HL-60/S4 (cell line): ENCODE results near the gene BTBD10.

Source experiments
- in situ Hi-C: fragments of 300-500 bp; cut with MboI; formaldehyde crosslinking; loops from 2 replicates; pipeline ENCODE4 v1.14.3; 2022; ENCODE audit warnings: low sequenced_read_pairs

BTBD10 gene

DNA sequence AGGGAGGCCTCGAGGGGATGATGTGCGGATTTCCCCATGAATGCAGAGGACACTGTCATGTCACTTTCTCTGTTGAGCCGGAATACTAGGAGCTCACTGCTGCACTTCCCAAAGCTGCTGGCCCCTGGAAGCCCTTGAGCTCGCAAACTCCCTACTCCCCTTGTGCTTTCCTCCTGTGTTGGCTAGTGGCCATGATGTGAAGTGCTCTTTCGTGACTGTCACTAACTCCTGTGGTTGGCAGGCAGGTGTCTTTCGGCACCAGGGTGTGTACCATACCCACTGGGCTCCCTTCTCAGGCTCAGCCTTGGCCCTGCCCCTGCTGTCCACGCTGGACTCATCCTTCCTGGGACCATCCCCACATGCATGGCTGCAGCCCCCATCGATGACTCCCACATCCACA lies 86.2 kb downstream of the BTBD10 start:
- in situ Hi-C loops, result no loop called here

GRCh38 chr11:13376402-13376801 lies 86.6 kb downstream of the BTBD10 start:
- in situ Hi-C loops, result no loop called here

GRCh38 chr11:13375798-13376197 lies 87.2 kb downstream of the BTBD10 start:
- in situ Hi-C loops, result no loop called here

- in situ Hi-C loops, result no loop called here
Observed at GRCh38 chr11:13373216-13373615, 89.8 kb downstream of the BTBD10 start.

DNA sequence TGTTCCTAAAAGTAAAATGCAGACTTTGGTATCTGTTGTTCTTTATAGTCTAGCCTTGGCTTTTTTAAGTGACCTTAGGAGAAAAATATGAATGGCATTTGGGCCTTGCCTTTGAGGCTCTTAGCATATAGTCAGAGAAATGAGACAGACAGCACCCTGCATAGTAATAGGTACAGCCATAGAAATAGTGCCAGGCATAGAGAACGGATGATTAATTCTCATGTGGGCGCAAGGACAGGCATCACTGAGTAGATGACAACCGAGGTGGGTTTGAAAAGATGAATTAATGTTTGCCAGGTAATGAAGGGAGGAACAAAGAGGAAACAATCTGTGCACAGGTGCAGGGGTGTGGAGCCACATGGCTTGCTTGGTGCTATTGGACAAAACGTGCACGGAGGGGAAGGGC lies 95.0 kb downstream of the BTBD10 start:
- in situ Hi-C loops, result no loop called here

DNA sequence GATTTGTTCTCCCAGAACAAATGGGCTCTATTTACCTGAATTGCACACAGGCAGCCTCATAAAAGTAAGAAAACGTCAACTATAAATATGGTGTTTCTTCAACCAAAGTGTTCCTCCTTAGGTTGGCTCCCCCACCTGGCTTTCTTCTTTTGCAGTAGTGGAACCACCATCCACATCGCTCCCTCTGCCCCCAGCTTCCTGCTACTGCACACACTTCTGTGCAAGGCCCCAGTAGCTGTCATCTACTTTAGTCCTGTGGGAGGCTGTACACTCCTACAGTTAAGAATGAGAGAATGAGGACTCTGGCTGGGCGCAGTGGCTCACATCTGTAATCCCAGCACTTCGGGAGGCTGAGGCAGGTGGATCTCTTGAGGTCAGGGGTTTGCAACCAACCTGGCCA lies 95.9 kb downstream of the BTBD10 start:
- in situ Hi-C loops, result no loop called here

- in situ Hi-C loops, result no loop called here
Observed at GRCh38 chr11:13366266-13367026, 96.6 kb downstream of the BTBD10 start.

GRCh38 chr11:13364388-13364787 lies 98.6 kb downstream of the BTBD10 start:
- in situ Hi-C loops, result no loop called here

DNA sequence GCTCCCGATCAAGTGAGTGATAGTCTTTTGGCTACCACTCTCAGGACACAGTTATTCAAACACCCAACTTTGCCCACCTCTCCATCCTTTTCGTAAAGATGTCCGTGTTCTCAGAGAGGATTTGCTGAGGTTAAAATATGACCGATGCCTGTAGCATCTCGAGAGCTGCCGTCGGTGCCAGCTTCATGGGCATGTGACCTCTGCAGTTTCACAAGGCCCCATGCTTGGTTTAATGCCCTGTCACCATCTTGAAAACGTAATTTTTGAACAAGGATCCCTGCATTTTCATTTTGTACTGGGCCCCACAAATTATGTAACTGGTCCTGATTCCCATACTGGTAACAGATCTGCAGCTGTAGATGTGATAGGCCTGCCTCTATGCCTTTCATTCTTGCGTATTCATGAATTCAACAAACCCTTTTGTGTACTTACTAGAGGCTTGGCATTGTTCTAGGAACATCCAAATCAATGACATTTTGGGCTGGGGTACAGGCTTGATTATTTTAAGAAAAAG lies 100.4 kb downstream of the BTBD10 start:
- in situ Hi-C loops, result no loop called here

DNA sequence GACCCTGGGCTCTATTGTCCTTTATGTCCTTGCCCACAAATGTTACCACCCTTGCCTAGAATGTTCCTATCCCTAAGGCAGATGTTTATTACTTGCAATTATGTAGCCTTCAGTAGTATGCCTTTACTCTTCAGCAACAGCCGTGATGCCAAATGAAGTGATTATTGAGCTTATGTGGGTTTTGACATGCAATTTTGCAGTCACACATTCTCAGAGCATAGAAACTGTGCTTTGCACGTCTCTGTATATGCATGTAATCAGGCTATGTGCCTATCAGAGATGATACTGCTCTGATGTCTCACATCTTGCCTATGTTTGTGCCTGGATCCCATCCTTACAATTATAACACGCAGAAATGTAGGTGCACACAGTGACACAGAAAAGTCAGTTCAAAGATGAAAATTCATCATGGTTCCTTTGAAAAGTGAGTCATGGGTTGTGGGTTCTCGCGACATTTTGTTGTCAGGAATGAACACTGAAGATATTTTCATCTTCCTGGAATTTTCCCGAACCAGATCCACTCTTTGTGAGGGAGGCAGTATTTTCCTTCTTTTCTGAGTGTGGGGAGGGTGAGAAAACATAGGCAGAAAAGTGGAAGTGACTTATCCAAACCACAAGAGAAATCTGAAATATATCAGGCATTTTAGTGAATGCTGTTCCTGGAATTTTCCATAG lies 104.3 kb downstream of the BTBD10 start:
- in situ Hi-C loops, result no loop called here

- in situ Hi-C loops, result no loop called here
Observed at GRCh38 chr11:13357232-13357631, 105.8 kb downstream of the BTBD10 start.

DNA sequence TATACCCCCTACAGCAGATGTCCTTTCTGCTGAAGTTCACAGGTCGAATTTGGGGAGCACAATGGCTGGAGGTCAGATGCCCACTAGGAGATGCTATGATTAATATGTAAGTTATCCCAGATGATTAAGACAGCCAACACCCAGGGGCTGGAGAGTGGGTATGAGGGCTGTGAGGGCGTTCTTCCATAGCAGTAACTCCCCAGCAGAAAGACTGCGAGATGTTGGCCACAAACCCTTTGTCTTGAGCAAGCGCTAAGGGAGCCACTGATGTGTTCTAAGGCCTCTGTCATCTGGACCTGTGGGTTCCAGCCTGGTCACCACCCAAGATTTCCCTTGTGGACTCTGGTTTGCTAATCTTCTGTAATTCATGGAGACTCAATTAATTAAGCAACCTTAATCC lies 107.8 kb downstream of the BTBD10 start:
- in situ Hi-C loops, result no loop called here

DNA sequence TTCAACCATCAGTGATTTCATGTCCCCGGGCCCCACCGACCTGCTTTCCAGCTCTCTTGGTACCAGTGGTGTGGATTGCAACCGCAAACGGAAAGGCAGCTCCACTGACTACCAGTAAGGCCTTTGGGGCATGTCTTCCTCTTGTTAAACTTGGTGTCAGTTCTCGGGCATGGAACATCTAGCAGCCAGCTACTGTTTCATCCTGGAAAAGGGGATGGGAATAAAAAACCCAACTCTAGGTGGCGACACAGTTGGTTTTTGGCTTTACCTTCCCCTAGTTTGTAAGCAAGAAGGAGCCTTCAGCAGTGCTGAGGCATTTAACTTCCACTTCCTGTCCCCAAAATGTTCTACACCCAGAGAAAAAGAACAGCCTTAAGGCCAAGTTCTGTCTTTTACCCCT lies 108.7 kb downstream of the BTBD10 start:
- in situ Hi-C loops, result no loop called here

DNA sequence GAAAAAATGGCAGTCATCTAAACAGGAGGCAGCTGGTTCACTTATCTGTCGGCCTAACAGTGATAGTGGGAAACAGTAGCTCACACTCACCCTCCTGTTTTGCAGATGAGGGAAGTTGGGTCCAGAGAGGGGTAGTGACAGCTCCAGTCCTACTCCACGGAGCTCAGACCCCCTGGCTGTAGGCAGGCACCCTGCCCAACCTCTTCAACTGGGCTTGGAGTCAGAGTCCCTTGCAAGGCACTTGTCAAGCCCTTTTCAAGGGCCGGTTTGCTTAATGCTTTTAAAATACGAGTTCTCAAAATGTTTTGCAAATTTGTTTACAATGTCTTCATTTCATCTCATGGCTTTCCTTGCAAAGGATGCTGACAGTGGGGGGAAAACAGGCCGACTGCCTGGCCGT lies 110.3 kb downstream of the BTBD10 start:
- in situ Hi-C loops, result no loop called here

- in situ Hi-C loops, result loop anchor here (25.0 kb wide), 1 partner anchor 387 kb away; no protein-coding TSS in a partner anchor
Observed at GRCh38 chr11:13349581-13349980, 113.4 kb downstream of the BTBD10 start.

DNA sequence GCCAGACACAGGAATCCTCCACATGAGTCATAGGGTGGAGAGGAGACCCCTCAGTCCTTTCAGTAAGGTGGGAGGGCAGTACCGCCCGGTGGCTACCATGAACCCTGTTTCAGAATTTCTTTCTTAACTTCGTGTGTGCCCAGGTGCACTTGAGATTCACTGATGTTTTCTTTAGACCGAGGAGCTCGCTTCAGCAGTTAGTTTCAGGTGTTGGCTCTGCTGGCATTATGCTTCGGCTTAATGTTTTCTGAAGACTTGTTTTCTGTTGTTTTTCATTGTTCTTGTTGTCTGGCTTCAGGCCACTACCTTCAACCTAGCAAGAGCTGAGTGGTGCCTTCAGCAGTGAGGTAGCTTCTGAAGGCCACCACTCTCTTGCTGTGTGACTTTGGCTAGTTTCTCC lies 114.0 kb downstream of the BTBD10 start:
- in situ Hi-C loops, result loop anchor here (25.0 kb wide), 1 partner anchor 387 kb away; no protein-coding TSS in a partner anchor

DNA sequence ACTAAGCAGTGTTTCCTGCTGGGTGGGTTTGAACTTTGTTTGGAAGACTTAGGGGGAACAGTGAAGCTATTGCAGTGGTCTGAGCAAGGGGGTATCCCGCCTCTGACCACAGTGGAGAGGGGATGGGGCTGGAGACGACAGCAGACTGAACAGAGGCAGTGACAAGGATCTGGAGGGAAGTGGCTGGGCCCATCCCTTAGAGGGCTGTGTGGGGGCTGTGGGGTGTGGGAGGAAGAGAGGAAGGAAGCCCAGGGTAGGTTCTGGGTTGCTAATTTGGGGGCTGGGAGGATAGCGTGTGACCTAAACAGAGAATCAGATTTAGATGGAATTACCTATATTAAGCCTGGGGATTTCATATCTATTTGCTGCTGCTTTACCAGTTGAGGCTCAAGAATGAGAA lies 114.7 kb downstream of the BTBD10 start:
- in situ Hi-C loops, result loop anchor here (25.0 kb wide), 1 partner anchor 386 kb away; no protein-coding TSS in a partner anchor

DNA sequence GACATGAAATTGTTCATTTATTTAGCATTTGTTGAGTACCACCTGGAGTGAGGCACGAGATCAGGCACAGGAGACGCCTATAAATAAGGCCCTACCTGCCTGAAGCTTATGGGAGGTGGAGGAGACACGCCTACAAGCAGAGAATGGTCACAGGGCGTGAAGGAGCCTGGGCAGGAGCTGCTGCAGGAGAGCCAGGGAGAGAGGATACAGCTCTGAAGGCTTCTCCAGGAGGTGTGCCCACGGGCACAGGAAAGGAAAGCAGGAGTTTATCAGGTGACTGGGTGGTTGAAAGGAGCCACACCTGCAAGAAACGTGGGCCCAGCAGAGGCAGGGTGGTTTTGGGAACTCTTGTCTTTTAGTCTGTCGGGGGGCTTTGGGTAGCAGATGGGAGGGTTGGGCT lies 115.1 kb downstream of the BTBD10 start:
- in situ Hi-C loops, result loop anchor here (25.0 kb wide), 1 partner anchor 386 kb away; no protein-coding TSS in a partner anchor

DNA sequence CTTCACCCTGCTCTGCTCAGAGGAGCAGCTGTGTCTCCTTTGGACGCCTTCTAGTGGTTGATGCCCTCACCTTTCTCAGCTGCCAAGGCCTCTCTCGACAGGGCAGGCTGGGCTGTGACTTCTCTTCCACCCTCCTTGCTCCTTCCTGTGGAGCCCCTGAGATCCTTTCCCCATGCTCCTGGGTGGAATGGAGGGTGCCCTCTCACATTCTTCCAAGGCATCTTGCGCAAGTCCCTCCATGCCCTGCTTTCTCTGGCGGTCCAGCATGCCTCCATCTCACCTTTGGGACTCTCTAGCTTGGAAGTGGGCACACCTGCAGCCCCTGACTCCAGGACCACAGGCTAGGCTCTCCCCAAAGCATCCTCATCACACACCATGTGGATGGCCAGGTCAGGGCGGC lies 116.6 kb downstream of the BTBD10 start:
- in situ Hi-C loops, result loop anchor here (25.0 kb wide), 1 partner anchor 384 kb away; no protein-coding TSS in a partner anchor

DNA sequence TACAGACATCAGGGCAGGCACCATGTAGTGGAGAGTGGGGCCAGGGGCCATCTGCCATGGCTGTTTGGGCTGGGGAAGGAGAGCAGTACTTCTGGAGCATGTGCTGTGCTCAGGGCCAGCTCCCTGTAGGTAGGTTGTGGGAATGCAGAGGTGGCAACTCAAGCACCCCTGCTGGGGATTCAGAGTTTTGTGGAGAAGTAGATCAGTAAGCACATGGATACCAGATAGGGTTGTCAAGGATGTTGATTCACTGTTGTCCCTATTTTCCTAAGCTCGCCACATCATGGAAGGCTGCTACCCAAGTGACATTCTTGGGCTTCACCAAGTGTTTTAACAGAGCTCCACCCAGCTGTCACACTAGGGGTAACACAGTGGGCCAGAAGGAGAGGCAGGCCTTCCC lies 118.2 kb downstream of the BTBD10 start:
- in situ Hi-C loops, result loop anchor here (25.0 kb wide), 1 partner anchor 383 kb away; no protein-coding TSS in a partner anchor

- in situ Hi-C loops, result loop anchor here (25.0 kb wide), 1 partner anchor 382 kb away; no protein-coding TSS in a partner anchor
Observed at GRCh38 chr11:13343931-13344717, 118.9 kb downstream of the BTBD10 start.
